IMR-90 (cell line): Measurements from ENCODE around the gene SRCIN1.

Experiments used
- CHD1 ChIP-seq: IDR thresholded peaks from 2 replicates; pipeline ENCODE4 v1.6.1; 2012; ENCODE audit warnings: low read depth, low read length, improper control_type of control experiment
- CTCF ChIP-seq: conservative IDR thresholded peaks from 2 replicates; pipeline ENCODE4 v1.5.1; 2012; ENCODE audit warnings: mild to moderate bottlenecking, low read depth, low read length, improper control_type of control experiment
- POLR2A ChIP-seq: IDR thresholded peaks from 2 replicates; pipeline ENCODE4 v1.6.1; 2012; ENCODE audit warnings: mild to moderate bottlenecking, low read depth, low read length
- RCOR1 ChIP-seq: IDR thresholded peaks from 2 replicates; pipeline ENCODE4 v1.6.1; 2012; ENCODE audit warnings: mild to moderate bottlenecking, low read length, improper control_type of control experiment; ENCODE audit not compliant: insufficient replicate concordance
- RFX5 ChIP-seq: IDR thresholded peaks from 2 replicates; pipeline ENCODE4 v1.8.0; 2012; ENCODE audit warnings: low read depth, mild to moderate bottlenecking, low read length, moderate library complexity
- USF2 ChIP-seq: fragments of 150-350 bp; IDR thresholded peaks from 2 replicates; pipeline ENCODE4 v1.6.1; 2017; ENCODE audit warnings: mild to moderate bottlenecking, antibody characterized with exemption, low read length, low read depth

GRCh38 chr17:38547444-38547843 is 58.3 kb downstream of the SRCIN1 start:
- TF ChIP-seq CTCF (no peak), POLR2A (no peak), CHD1 (no peak), USF2 (no peak), RFX5 (no peak), RCOR1 (no peak)
